AG09309 (cell line): Measurements from ENCODE around the gene MED13L.

ENCODE experiments used
- DNase-seq: peaks from one replicate; pipeline ENCODE4 v3.0.0-alpha.2; 2010; ENCODE audit warnings: low read depth
- H3K4me3 ChIP-seq: 2 replicates; pipeline ENCODE4 v1.5.1; 2011; ENCODE audit warnings: mild to moderate bottlenecking, low read depth, low read length, moderate library complexity; ENCODE audit not compliant: control insufficient read depth
- CTCF ChIP-seq: IDR thresholded peaks from 2 replicates; pipeline ENCODE4 v1.5.1; 2011; ENCODE audit warnings: mild to moderate bottlenecking, low read depth, low read length, inconsistent platforms; ENCODE audit not compliant: insufficient read depth, control insufficient read depth; ENCODE audit errors: missing control alignments

The MED13L gene

GRCh38 chr12:115934877-115935276 is 342.6 kb downstream of the MED13L start:
- no peak overlapping the region for H3K4me3 ChIP-seq
- no peak for DNase-seq

GRCh38 chr12:115934046-115934445 is 343.4 kb downstream of the MED13L start:
- no peak for TF ChIP-seq CTCF
- H3K4me3 ChIP-seq: no peak overlapping the region
- no peak for DNase-seq

More at GRCh38 chr12:115934877-115935276, 342.6 kb downstream of the MED13L start:
- TF ChIP-seq CTCF: no peak

- H3K4me3 ChIP-seq: no peak overlapping the region
- DNase-seq: no peak
- no peak for TF ChIP-seq CTCF
Measured at GRCh38 chr12:115932066-115932465, 345.4 kb downstream of the MED13L start.

GRCh38 chr12:115930336-115930735 is 347.2 kb downstream of the MED13L start:
- DNase-seq: no peak
- no peak overlapping the region for H3K4me3 ChIP-seq
- no peak for TF ChIP-seq CTCF

- no peak for DNase-seq
- TF ChIP-seq CTCF: no peak
- H3K4me3 ChIP-seq: no peak overlapping the region
Measured at GRCh38 chr12:115926037-115926670, 351.3 kb downstream of the MED13L start.

- DNase-seq: no peak
- no peak overlapping the region for H3K4me3 ChIP-seq
- no peak for TF ChIP-seq CTCF
Measured at GRCh38 chr12:115923851-115924250, 353.6 kb downstream of the MED13L start.
